HEK293 (cell line): Measurements from ENCODE around the gene HNF1A.

Experiments used
- KLF16 ChIP-seq: fragments of 450-650 bp; formaldehyde crosslinking; IDR thresholded peaks from 2 replicates; pipeline ENCODE4 v1.5.1; 2017; ENCODE audit warnings: missing biosample characterization, missing genetic modification characterization
- KLF9 ChIP-seq: fragments of 450-650 bp; formaldehyde crosslinking; IDR thresholded peaks from 2 replicates; pipeline ENCODE4 v1.5.1; 2016; ENCODE audit warnings: missing biosample characterization, missing genetic modification characterization, low read depth
- ZFP69B ChIP-seq: fragments of 450-650 bp; formaldehyde crosslinking; IDR thresholded peaks from 2 replicates; pipeline ENCODE4 v1.5.1; 2016; ENCODE audit warnings: missing biosample characterization, missing genetic modification characterization
- ZNF292 ChIP-seq: fragments of 450-650 bp; formaldehyde crosslinking; IDR thresholded peaks from 2 replicates; pipeline ENCODE4 v1.5.1; 2016; ENCODE audit warnings: low read depth, missing biosample characterization, missing genetic modification characterization, borderline replicate concordance
- ZNF473 ChIP-seq: fragments of 450-650 bp; formaldehyde crosslinking; IDR thresholded peaks from 2 replicates; pipeline ENCODE4 v1.5.1; 2017; ENCODE audit warnings: missing biosample characterization, missing genetic modification characterization
- ZNF561 ChIP-seq: fragments of 450-650 bp; IDR thresholded peaks from 2 replicates; pipeline ENCODE4 v1.5.1; 2018; ENCODE audit warnings: missing biosample characterization, missing genetic modification characterization, borderline replicate concordance
- TF ChIP-seq, protein P1 (sequence below): fragments of 450-650 bp; formaldehyde crosslinking; IDR thresholded peaks from 2 replicates; pipeline ENCODE4 v1.5.1; 2016; ENCODE audit warnings: missing biosample characterization, missing genetic modification characterization
- TF ChIP-seq, protein P2 (sequence below): fragments of 450-650 bp; formaldehyde crosslinking; IDR thresholded peaks from 2 replicates; pipeline ENCODE4 v1.5.1; 2016; ENCODE audit warnings: missing biosample characterization, missing genetic modification characterization, borderline replicate concordance
- TF ChIP-seq, protein P3 (sequence below): fragments of 450-650 bp; formaldehyde crosslinking; IDR thresholded peaks from 2 replicates; pipeline ENCODE4 v1.5.1; 2016; ENCODE audit warnings: missing biosample characterization, missing genetic modification characterization
- TF ChIP-seq, protein P4 (sequence below): fragments of 450-650 bp; formaldehyde crosslinking; IDR thresholded peaks from 2 replicates; pipeline ENCODE4 v1.5.1; 2016; ENCODE audit warnings: missing biosample characterization, missing genetic modification characterization
- TF ChIP-seq, protein P5 (sequence below): fragments of 450-650 bp; formaldehyde crosslinking; IDR thresholded peaks from 2 replicates; pipeline ENCODE4 v1.5.1; 2016; ENCODE audit warnings: missing biosample characterization, missing genetic modification characterization

DNA sequence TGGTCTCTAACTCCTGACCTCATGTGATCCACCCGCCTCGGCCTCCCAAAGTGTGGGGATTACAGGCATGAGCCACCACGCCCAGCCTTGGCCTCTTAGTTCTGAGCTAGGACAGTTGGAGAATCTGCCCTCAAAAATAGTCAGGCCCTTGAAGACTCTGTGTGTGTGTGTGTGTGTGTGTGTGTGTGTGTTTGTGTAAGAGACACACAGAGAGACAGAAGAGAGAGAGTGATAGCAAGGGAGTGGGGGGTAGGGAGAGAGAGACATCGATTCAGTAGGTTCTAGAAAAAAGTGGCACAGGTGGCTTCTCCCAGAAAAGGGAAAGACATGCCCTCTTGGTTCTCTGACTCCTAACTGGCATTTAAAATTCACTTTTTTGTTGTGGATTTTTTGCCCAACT, 5.4 kb downstream of the HNF1A start:
- TF ChIP-seq KLF16 (tag by site-specific recombination) (no peak), ZNF561 (tag by site-specific recombination) (no peak), ZNF473 (tag by site-specific recombination) (no peak), KLF9 (no peak), ZNF292 (no peak), ZFP69B (tag by site-specific recombination) (no peak)
- TF ChIP-seq, protein P1, sequence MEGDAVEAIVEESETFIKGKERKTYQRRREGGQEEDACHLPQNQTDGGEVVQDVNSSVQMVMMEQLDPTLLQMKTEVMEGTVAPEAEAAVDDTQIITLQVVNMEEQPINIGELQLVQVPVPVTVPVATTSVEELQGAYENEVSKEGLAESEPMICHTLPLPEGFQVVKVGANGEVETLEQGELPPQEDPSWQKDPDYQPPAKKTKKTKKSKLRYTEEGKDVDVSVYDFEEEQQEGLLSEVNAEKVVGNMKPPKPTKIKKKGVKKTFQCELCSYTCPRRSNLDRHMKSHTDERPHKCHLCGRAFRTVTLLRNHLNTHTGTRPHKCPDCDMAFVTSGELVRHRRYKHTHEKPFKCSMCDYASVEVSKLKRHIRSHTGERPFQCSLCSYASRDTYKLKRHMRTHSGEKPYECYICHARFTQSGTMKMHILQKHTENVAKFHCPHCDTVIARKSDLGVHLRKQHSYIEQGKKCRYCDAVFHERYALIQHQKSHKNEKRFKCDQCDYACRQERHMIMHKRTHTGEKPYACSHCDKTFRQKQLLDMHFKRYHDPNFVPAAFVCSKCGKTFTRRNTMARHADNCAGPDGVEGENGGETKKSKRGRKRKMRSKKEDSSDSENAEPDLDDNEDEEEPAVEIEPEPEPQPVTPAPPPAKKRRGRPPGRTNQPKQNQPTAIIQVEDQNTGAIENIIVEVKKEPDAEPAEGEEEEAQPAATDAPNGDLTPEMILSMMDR (tag by site-specific recombination): no peak
- TF ChIP-seq, protein P2, sequence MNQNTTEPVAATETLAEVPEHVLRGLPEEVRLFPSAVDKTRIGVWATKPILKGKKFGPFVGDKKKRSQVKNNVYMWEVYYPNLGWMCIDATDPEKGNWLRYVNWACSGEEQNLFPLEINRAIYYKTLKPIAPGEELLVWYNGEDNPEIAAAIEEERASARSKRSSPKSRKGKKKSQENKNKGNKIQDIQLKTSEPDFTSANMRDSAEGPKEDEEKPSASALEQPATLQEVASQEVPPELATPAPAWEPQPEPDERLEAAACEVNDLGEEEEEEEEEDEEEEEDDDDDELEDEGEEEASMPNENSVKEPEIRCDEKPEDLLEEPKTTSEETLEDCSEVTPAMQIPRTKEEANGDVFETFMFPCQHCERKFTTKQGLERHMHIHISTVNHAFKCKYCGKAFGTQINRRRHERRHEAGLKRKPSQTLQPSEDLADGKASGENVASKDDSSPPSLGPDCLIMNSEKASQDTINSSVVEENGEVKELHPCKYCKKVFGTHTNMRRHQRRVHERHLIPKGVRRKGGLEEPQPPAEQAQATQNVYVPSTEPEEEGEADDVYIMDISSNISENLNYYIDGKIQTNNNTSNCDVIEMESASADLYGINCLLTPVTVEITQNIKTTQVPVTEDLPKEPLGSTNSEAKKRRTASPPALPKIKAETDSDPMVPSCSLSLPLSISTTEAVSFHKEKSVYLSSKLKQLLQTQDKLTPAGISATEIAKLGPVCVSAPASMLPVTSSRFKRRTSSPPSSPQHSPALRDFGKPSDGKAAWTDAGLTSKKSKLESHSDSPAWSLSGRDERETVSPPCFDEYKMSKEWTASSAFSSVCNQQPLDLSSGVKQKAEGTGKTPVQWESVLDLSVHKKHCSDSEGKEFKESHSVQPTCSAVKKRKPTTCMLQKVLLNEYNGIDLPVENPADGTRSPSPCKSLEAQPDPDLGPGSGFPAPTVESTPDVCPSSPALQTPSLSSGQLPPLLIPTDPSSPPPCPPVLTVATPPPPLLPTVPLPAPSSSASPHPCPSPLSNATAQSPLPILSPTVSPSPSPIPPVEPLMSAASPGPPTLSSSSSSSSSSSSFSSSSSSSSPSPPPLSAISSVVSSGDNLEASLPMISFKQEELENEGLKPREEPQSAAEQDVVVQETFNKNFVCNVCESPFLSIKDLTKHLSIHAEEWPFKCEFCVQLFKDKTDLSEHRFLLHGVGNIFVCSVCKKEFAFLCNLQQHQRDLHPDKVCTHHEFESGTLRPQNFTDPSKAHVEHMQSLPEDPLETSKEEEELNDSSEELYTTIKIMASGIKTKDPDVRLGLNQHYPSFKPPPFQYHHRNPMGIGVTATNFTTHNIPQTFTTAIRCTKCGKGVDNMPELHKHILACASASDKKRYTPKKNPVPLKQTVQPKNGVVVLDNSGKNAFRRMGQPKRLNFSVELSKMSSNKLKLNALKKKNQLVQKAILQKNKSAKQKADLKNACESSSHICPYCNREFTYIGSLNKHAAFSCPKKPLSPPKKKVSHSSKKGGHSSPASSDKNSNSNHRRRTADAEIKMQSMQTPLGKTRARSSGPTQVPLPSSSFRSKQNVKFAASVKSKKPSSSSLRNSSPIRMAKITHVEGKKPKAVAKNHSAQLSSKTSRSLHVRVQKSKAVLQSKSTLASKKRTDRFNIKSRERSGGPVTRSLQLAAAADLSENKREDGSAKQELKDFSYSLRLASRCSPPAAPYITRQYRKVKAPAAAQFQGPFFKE (tag by site-specific recombination): no peak
- TF ChIP-seq, protein P3, sequence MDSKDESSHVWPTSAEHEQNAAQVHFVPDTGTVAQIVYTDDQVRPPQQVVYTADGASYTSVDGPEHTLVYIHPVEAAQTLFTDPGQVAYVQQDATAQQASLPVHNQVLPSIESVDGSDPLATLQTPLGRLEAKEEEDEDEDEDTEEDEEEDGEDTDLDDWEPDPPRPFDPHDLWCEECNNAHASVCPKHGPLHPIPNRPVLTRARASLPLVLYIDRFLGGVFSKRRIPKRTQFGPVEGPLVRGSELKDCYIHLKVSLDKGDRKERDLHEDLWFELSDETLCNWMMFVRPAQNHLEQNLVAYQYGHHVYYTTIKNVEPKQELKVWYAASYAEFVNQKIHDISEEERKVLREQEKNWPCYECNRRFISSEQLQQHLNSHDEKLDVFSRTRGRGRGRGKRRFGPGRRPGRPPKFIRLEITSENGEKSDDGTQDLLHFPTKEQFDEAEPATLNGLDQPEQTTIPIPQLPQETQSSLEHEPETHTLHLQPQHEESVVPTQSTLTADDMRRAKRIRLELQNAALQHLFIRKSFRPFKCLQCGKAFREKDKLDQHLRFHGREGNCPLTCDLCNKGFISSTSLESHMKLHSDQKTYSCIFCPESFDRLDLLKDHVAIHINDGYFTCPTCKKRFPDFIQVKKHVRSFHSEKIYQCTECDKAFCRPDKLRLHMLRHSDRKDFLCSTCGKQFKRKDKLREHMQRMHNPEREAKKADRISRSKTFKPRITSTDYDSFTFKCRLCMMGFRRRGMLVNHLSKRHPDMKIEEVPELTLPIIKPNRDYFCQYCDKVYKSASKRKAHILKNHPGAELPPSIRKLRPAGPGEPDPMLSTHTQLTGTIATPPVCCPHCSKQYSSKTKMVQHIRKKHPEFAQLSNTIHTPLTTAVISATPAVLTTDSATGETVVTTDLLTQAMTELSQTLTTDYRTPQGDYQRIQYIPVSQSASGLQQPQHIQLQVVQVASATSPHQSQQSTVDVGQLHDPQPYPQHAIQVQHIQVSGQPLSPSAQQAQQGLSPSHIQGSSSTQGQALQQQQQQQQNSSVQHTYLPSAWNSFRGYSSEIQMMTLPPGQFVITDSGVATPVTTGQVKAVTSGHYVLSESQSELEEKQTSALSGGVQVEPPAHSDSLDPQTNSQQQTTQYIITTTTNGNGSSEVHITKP: no peak
- TF ChIP-seq, protein P4, sequence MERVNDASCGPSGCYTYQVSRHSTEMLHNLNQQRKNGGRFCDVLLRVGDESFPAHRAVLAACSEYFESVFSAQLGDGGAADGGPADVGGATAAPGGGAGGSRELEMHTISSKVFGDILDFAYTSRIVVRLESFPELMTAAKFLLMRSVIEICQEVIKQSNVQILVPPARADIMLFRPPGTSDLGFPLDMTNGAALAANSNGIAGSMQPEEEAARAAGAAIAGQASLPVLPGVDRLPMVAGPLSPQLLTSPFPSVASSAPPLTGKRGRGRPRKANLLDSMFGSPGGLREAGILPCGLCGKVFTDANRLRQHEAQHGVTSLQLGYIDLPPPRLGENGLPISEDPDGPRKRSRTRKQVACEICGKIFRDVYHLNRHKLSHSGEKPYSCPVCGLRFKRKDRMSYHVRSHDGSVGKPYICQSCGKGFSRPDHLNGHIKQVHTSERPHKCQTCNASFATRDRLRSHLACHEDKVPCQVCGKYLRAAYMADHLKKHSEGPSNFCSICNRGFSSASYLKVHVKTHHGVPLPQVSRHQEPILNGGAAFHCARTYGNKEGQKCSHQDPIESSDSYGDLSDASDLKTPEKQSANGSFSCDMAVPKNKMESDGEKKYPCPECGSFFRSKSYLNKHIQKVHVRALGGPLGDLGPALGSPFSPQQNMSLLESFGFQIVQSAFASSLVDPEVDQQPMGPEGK: no peak
- TF ChIP-seq, protein P5, sequence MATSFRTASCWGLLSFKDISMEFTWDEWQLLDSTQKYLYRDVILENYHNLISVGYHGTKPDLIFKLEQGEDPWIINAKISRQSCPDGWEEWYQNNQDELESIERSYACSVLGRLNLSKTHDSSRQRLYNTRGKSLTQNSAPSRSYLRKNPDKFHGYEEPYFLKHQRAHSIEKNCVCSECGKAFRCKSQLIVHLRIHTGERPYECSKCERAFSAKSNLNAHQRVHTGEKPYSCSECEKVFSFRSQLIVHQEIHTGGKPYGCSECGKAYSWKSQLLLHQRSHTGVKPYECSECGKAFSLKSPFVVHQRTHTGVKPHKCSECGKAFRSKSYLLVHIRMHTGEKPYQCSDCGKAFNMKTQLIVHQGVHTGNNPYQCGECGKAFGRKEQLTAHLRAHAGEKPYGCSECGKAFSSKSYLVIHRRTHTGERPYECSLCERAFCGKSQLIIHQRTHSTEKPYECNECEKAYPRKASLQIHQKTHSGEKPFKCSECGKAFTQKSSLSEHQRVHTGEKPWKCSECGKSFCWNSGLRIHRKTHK (tag by site-specific recombination): no peak
